Ascending aorta (tissue), 2 donors: Measurements from ENCODE around the gene TTLL10. TPM values are rescaled to one million over a fixed set of nuclear protein-coding genes. Genes with fewer than 3 reads are reported as not detected.

Experiments used
- DNase-seq, 2 donors: peaks; one replicate each; pipeline ENCODE4 v3.0.0-alpha.2; 2019; ENCODE audit warnings: low spot score in 2 of 2
- H3K27ac ChIP-seq, 2 donors: fragments of 200-600 bp; sonication (generic); one replicate each; pipeline ENCODE4 v1.5.1; 2016 to 2017; ENCODE audit warnings: mild to moderate bottlenecking in 1 of 2
- H3K27me3 ChIP-seq: fragments of 200-600 bp; sonication (generic); one replicate; pipeline ENCODE4 v1.5.1; 2017
- H3K36me3 ChIP-seq, 2 donors: fragments of 200-600 bp; sonication (generic); one replicate each; pipeline ENCODE4 v1.5.1; 2016
- H3K4me1 ChIP-seq, 2 donors: fragments of 200-600 bp; sonication (generic); one replicate each; pipeline ENCODE4 v1.5.1; 2016 to 2017; ENCODE audit warnings: mild to moderate bottlenecking in 1 of 2
- H3K4me3 ChIP-seq, 2 donors: fragments of 200-600 bp; sonication (generic); one replicate each; pipeline ENCODE4 v1.5.1; 2016 to 2017; ENCODE audit warnings: mild to moderate bottlenecking in 1 of 2
- H3K9me3 ChIP-seq, 2 donors: fragments of 200-600 bp; sonication (generic); one replicate each; pipeline ENCODE4 v1.5.1; 2016
- CTCF ChIP-seq, 3 experiments: fragments of 200-600 bp in 2 of 3; fragments of 450-650 bp in 1 of 3; sonication (generic) in 2 of 3; IDR thresholded peaks; one replicate each; pipeline ENCODE4 v1.5.1; 2016 to 2019; ENCODE audit warnings: antibody characterized with exemption in 3 of 3, mild to moderate bottlenecking in 1 of 3, moderate library complexity in 1 of 3
- intact Hi-C: fragments of 100-400 bp; cut with DNase I; formaldehyde crosslinking; loops from one replicate; pipeline ENCODE4 v1.15.1; 2023
- total RNA-seq: library from RNA; depleted of rRNA; stranded (reverse); fragments of >200 nt; gene quantifications from one replicate; pipeline ENCODE4 v1.1.0, GENCODE V29; 2016

TTLL10 gene
- total RNA-seq, 1 donor from 2014 or later, result not detected

- Histone ChIP-seq H3K27ac (no peak overlapping the region), H3K4me1 (peaks cover 0 to 7% of the 10 kb centered on the region in 2 donors), H3K9me3 (no peaks in the 10 kb centered on the region), H3K27me3 (no peaks in the 10 kb centered on the region), H3K36me3 (no peaks in the 10 kb centered on the region), H3K4me3 (no peak overlapping the region)
- no peak for DNase-seq
- intact Hi-C loops, result no loop called here
- no peak for TF ChIP-seq CTCF (IDR thresholded peaks at IDR 0.05)
Measured at GRCh38 chr1:1196431-1197187, 22.9 kb downstream of the TTLL10 start.

GRCh38 chr1:1197188-1197500 is 23.5 kb downstream of the TTLL10 start:
- H3K27ac ChIP-seq, result no peak overlapping the region
- no peak for DNase-seq

DNA sequence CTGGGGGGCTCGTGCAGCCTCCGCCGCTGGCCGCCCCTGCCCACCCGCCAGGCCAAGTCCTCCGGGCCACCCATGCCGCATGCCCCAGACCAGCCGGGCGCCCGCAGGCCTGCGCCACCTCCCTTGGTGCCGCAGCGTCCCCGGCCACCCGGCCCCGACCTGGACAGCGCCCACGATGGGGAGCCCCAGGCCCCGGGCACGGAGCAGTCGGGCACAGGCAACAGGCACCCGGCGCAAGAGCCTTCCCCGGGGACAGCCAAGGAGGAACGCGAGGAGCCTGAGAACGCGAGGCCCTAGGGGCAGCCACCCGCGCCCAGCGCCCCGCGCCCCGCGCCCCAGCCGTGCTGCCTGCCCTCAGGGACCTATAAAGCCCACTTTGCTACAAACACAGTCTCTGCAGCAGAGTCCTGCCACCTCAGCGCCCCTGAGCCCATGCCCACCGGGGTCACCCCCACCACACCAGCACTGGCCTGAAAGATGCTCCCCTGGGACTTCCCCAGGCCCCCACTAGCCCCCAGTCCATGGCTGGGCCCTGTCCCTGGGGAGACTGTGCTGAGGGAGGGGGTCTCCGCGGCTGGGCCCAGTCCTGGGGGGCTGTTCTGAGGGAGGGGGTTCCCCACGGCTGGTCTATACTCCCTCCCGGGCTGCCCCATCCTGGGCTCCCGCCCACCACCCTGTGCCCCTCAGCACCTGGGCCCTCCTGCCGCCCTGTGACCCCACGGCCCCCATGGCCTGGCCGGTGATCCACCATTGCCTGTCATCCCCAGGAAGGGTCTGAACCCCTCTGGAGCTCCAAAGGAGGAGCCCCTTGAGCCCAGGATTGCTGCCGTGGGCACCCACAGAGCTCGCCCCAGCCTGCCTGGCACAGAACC is 24.1 kb downstream of the TTLL10 start:
- H3K27me3 ChIP-seq, result no peaks in the 10 kb centered on the region
- H3K4me3 ChIP-seq, result no peak overlapping the region
- H3K9me3 ChIP-seq, result no peaks in the 10 kb centered on the region
- TF ChIP-seq CTCF (IDR thresholded peaks at IDR 0.05), result no peak
- H3K4me1 ChIP-seq, result peaks cover 0 to 7% of the 10 kb centered on the region in 2 donors
- no peak overlapping the region for H3K27ac ChIP-seq
- intact Hi-C loops, result no loop called here
- no peak for DNase-seq
- no peaks in the 10 kb centered on the region for H3K36me3 ChIP-seq

More at GRCh38 chr1:1197188-1197500, 23.5 kb downstream of the TTLL10 start:
- no peak for TF ChIP-seq CTCF (IDR thresholded peaks at IDR 0.05)
- peaks cover 0 to 7% of the 10 kb centered on the region in 2 donors for H3K4me1 ChIP-seq
- H3K4me3 ChIP-seq, result no peak overlapping the region
- no peaks in the 10 kb centered on the region for H3K27me3 ChIP-seq
- H3K36me3 ChIP-seq, result no peaks in the 10 kb centered on the region
- no peaks in the 10 kb centered on the region for H3K9me3 ChIP-seq
- intact Hi-C loops, result no loop called here

GRCh38 chr1:1198423-1199140 is 24.9 kb downstream of the TTLL10 start:
- no peak overlapping the region for H3K27ac ChIP-seq
- no peak for DNase-seq
- H3K4me1 ChIP-seq, result peaks cover 0 to 7% of the 10 kb centered on the region in 2 donors
- no peaks in the 10 kb centered on the region for H3K36me3 ChIP-seq
- no peaks in the 10 kb centered on the region for H3K9me3 ChIP-seq
- no peak overlapping the region for H3K4me3 ChIP-seq
- intact Hi-C loops, result no loop called here
- no peak for TF ChIP-seq CTCF (IDR thresholded peaks at IDR 0.05)
- no peaks in the 10 kb centered on the region for H3K27me3 ChIP-seq

- Histone ChIP-seq H3K27me3 (no peaks in the 10 kb centered on the region), H3K36me3 (no peaks in the 10 kb centered on the region), H3K4me3 (no peak overlapping the region), H3K9me3 (no peaks in the 10 kb centered on the region), H3K27ac (no peak overlapping the region), H3K4me1 (peaks cover 0 to 7% of the 10 kb centered on the region in 2 donors)
- DNase-seq, result no peak
- no peak for TF ChIP-seq CTCF (IDR thresholded peaks at IDR 0.05)
- intact Hi-C loops, result no loop called here
Measured at GRCh38 chr1:1199141-1199960, 25.7 kb downstream of the TTLL10 start.
